Hypothalamus (tissue), 51 donors: ENCODE results near the gene DGKZ.

Source experiments
- DNase-seq, 51 donors: peaks; one replicate each; lab custom pipeline; 2025; lab: John Stamatoyannopoulos, UW

The DGKZ gene

GRCh38 chr11:46342239-46342638 is 5.0 kb upstream of the DGKZ start:
- DNase-seq, result peak in 1 of 51 donors; percentile 22

DNA sequence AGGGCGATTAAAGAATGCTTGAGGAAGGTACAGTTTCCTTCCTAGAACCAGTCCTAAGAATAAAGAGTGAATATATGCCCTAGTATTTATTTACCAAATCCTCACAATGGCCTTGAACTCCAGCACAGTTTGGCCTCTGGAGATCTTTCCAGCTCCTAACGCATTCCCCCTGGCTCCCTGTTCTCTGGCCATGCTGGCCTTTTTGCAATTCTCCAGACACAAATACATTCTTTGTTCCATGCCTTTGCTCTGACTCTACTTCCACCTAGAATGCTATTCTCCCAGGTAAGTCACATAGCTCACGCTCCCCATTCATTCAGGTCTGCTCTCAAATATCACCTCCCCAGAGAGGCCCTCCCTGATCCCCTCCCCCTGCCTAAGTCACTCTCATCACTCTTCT is 3.7 kb upstream of the DGKZ start:
- DNase-seq, result no peak

GRCh38 chr11:46345131-46345597 is 2.1 kb upstream of the DGKZ start:
- peak in 8 of 51 donors; percentile 14 to 34 (median 21) for DNase-seq

DNA sequence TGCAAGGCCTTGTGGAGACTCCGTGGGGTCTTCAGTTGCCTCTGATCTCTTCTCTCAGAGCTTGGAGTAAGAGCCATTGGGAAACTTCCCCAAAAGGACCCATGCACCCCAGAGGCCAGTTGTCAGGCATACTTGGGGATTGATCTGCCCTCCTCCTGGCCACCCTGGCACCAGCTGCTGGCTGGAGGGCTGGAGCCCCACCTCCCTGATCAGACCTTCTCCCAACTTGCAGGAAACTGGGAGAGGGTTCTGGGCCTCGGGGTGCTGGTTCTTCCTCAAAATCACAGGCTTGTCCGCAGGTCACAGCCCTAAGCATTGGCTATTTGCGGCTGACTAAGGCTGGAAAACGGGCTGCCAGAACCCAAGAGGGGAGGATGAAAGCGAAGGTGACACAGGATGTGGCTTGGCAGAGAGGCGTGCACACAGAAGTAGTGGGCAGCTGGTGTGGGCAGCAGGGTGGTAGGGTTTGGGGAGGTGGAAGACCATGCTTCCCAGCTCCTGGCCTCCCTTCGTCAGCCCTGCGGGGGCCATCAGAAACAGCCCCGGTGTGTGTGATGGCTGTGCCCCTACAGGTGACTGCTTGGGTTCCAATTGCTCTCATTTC is 1.3 kb upstream of the DGKZ start:
- no peak for DNase-seq

- DNase-seq, result peak in 5 of 51 donors; percentile 20 to 43 (median 27)
Measured at GRCh38 chr11:46347637-46348311, 511 bp downstream of the DGKZ start.

- no peak for DNase-seq
Measured at GRCh38 chr11:46348566-46349401, 1.5 kb downstream of the DGKZ start.

- DNase-seq, result no peak
Measured at GRCh38 chr11:46350695-46351094, 3.4 kb downstream of the DGKZ start.

- no peak for DNase-seq
Measured at GRCh38 chr11:46351148-46351547, 3.9 kb downstream of the DGKZ start.

DNA sequence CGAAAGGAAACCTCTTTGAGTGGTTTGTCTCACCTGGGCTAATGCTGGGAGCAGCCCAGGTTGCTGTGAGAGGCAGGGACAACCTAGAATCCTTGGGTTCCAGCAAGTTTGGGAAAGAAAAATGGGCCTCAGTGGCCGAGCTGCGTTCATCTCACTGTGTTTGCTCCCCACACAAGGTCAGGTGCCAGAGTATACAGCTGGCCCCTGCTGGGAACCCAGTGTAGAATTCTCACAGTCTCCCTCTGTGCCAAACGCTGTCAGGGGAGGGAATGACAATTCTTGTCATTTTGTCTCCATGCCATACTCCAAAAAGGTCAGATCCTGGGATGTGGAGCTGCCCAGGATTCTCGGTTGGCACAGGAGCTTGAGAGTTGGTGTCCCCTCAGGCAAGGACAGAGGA is 4.3 kb downstream of the DGKZ start:
- no peak for DNase-seq

DNA sequence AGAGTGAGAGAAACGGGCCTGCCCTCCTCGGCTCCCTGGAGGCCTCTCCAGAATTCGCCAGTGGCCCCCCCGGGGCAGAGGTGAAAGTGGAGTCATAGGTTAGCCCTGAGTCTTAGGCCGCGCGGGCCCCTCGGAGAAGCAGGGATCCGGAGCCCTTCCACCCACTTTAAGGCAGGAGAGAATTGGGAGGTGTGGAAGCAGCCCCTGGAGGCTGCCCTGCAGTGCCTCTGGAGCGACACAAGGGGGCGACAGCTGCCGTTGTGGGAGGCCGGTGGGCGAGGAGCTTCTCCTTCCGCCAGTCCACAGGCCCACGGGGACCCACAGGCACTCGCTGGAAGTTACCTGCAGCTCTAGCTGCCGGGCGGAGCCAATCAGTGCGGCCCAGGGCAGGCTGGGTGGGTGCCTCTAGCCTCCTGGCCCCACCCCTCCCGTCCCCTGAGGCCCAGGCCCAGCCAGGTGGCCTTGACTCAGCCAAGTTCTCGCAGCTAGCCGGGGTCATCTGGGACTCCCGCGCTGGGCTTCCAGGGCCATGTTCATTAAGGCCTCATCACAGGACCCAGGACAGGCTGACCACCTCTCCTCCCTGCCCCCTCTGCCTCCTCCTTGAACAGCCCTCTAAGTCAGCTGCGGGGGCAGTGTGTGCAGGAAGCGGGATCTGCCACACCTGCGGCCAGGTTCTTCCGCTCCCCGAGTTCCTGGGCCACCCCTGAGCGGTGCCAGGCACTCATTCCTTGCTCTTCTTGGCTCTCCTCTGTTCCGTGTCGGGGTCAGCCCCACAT is 5.0 kb downstream of the DGKZ start:
- peak in 19 of 51 donors; percentile 13 to 68 (median 29) for DNase-seq

GRCh38 chr11:46353698-46354097 is 6.4 kb downstream of the DGKZ start:
- peak in 1 of 51 donors; percentile 71 for DNase-seq

- DNase-seq, result no peak
Measured at GRCh38 chr11:46356924-46357482, 9.7 kb downstream of the DGKZ start.

GRCh38 chr11:46357483-46357936 is 10.2 kb downstream of the DGKZ start:
- DNase-seq, result no peak

DNA sequence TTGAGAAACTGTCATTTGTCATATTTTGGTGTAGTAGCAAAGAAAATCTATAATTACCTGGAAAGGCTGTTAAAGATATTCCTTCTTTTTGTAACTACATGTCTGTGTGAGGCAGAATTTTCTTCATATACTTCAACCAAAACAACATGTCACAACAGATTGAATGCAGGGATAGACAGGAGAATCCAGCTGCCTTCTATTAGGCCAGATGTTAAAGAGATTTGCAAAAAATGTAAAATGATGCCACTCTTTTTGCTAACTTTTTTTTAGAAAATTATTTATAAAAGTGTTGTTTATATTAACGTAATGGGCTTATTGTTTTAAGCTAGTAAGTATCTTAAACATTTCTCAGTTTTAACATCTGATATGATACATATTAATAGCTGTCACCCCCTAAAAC is 12.7 kb downstream of the DGKZ start:
- no peak for DNase-seq

DNA sequence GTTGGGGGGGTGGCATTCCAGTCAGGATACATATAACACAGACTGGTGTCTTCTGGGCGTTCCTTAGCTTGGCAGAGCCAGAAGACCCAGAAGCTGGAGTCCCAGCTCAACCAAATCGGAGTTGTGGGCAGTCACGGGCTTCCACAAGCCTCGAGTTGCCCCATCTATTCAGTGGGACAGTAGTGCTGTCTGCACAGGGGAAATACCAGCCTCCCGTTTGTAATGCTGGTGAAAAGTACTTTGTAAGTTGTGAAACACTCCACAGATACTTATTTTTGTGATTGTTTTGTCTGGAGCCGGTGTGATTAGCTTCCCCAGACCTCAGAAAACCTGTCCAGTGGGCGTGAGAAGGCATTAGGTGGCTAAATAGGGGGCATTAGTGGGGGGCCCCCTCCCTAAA is 13.6 kb downstream of the DGKZ start:
- DNase-seq, result no peak

GRCh38 chr11:46361283-46362155 is 14.3 kb downstream of the DGKZ start:
- peak in 19 of 51 donors; percentile 16 to 73 (median 38) for DNase-seq

GRCh38 chr11:46362156-46363030 is 15.1 kb downstream of the DGKZ start:
- DNase-seq, result peak in 1 of 51 donors; percentile 57

DNA sequence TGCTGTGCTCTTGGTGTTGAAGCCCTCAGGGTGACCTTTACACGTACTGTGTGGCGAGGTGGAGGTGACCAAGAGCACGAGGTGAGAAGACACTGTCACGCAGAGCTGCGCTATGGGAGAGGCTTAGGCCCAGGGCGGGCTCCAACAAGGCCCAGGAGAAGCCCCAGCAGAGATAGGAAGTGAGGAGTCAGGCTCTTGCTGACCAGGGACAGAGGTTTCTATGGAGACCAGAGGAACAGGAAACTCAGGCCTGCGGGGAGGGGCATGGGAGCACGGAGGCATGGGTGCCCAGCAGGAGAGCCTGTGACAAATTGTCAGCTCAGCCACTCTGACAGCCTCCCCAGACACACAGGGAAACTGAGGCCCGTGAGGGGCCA is 15.8 kb downstream of the DGKZ start:
- peak in 33 of 51 donors; percentile 22 to 73 (median 51) for DNase-seq
